Calu3 (cell line): ENCODE measurements around the gene CD200. TPM values are rescaled to one million over a fixed set of nuclear protein-coding genes. Genes with fewer than 3 reads are reported as not detected.

Experiments used
- BruUV-seq: library from RNA; stranded (reverse); fragments of 400-500 nt; replicated peaks from 2 replicates; lab custom pipeline; 2021; lab: Mats Ljungman, UMichigan
- CTCF ChIA-PET: fragments of 300-600 bp; sonication (Branson Sonifier 250); formaldehyde crosslinking; loops from one replicate; lab custom pipeline; 2022; ENCODE audit warnings: antibody characterized with exemption; lab: Charles Lee
- DNase-seq: peaks from one replicate; pipeline ENCODE4 v3.0.0; 2022
- H3K27ac Mint-ChIP-seq: one replicate; pipeline ENCODE4 v1.8.0; 2022; ENCODE audit warnings: mixed read lengths; ENCODE audit not compliant: unreplicated experiment
- H3K27me3 Mint-ChIP-seq: one replicate; pipeline ENCODE4 v1.8.0; 2022; ENCODE audit warnings: mixed read lengths; ENCODE audit not compliant: unreplicated experiment
- H3K36me3 Mint-ChIP-seq: one replicate; pipeline ENCODE4 v1.8.0; 2022; ENCODE audit warnings: mild to moderate bottlenecking, moderate library complexity, mixed read lengths; ENCODE audit not compliant: insufficient read depth, unreplicated experiment
- H3K4me1 Mint-ChIP-seq: one replicate; pipeline ENCODE4 v1.8.0; 2022; ENCODE audit warnings: mild to moderate bottlenecking, low read depth, mixed read lengths; ENCODE audit not compliant: unreplicated experiment
- H3K4me3 Mint-ChIP-seq: one replicate; pipeline ENCODE4 v1.8.0; 2022; ENCODE audit warnings: mild to moderate bottlenecking, low read depth, moderate library complexity, mixed read lengths; ENCODE audit not compliant: unreplicated experiment
- H3K9me3 Mint-ChIP-seq: one replicate; pipeline ENCODE4 v1.8.0; 2022; ENCODE audit warnings: low read depth, mixed read lengths; ENCODE audit not compliant: unreplicated experiment
- CTCF ChIP-seq: fragments of 200-600 bp; IDR thresholded peaks from one replicate; pipeline ENCODE4 v1.8.0; 2022; ENCODE audit warnings: antibody characterized with exemption; ENCODE audit not compliant: unreplicated experiment
- intact Hi-C: fragments of 100-400 bp; cut with micrococcal nuclease; formaldehyde crosslinking; loops from one replicate; pipeline ENCODE4 v1.10.0; 2022; ENCODE audit not compliant: unreplicated experiment
- total RNA-seq: library from RNA; stranded (reverse); gene quantifications from 2 replicates; pipeline ENCODE4 v1.2.3, GENCODE V29; 2022

Gene CD200
- total RNA-seq, 1 experiment from 2014 or later: not detected

DNA sequence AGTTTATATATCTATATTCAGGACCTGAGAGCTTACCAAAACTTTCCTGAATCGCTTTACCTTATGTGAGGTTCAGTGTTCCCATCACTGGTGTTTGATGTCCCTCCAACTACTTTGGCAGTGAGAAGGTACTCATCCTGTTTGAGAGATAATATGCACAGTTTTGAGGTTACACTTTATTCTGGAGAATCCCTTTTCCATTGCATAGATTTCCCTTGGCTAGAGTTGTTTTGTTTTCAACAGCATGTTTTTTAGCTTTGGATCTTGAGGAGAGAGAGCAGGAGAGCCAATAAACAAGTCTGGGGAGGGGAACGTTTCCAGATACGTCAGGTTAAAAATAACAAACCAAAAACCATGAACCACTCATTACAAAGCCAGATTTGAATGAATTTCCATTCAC lies 33.6 kb downstream of the CD200 start:
- no peak overlapping the region for H3K27ac Mint-ChIP-seq
- CTCF ChIA-PET: interaction anchor here (0.6 kb wide), 1 partner anchor 259 kb away, joined by 5 read pairs; no protein-coding TSS in a partner anchor
- peaks cover 20% of the 10 kb centered on the region for H3K4me1 Mint-ChIP-seq
- BruUV-seq: no TSS peak
- intact Hi-C loops: no loop called here
- DNase-seq: no peak
- H3K9me3 Mint-ChIP-seq: no peaks in the 10 kb centered on the region
- no peaks in the 10 kb centered on the region for H3K36me3 Mint-ChIP-seq
- no peaks in the 10 kb centered on the region for H3K27me3 Mint-ChIP-seq
- TF ChIP-seq CTCF: no peak
- H3K4me3 Mint-ChIP-seq: no peak overlapping the region

- H3K36me3 Mint-ChIP-seq: no peaks in the 10 kb centered on the region
- CTCF ChIA-PET: no interaction called here
- H3K4me3 Mint-ChIP-seq: no peak overlapping the region
- H3K27ac Mint-ChIP-seq: no peak overlapping the region
- BruUV-seq: no TSS peak
- intact Hi-C loops: no loop called here
- DNase-seq: no peak
- H3K4me1 Mint-ChIP-seq: peaks cover 5% of the 10 kb centered on the region
- H3K27me3 Mint-ChIP-seq: no peaks in the 10 kb centered on the region
- TF ChIP-seq CTCF: no peak
- no peaks in the 10 kb centered on the region for H3K9me3 Mint-ChIP-seq
Observed at GRCh38 chr3:112371569-112371968, 38.6 kb downstream of the CD200 start.

- DNase-seq: no peak
- Mint-ChIP-seq H3K27ac (no peak overlapping the region), H3K4me3 (no peak overlapping the region), H3K36me3 (no peaks in the 10 kb centered on the region), H3K9me3 (no peaks in the 10 kb centered on the region), H3K27me3 (no peaks in the 10 kb centered on the region), H3K4me1 (peaks cover 13% of the 10 kb centered on the region)
- no TSS peak for BruUV-seq
- TF ChIP-seq CTCF: no peak
- intact Hi-C loops: no loop called here
- CTCF ChIA-PET: interaction anchor here (0.7 kb wide), 1 partner anchor 18 kb away, joined by 3 read pairs; no protein-coding TSS in a partner anchor
Observed at GRCh38 chr3:112372396-112372795, 39.4 kb downstream of the CD200 start.

DNA sequence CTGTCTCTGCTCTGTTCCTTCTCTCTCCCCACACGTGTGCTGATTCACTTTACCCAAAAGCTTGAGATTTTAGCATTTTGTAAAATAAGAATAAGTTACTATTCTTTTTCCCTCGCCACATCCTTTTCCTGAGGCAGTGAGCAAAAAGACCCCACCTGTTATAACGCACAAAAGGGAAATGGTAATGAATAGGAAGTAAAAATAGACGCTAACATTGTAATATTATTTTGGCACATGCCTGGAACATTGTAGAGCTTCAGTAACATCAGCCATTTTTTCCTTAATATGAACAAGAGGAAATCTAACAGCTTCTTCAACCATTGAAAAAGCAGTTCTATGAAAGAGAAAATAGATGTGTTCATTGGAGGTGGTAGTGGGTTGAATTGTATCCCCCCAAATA lies 40.5 kb downstream of the CD200 start:
- CTCF ChIA-PET: no interaction called here
- DNase-seq: no peak
- H3K27ac Mint-ChIP-seq: no peak overlapping the region
- H3K27me3 Mint-ChIP-seq: no peaks in the 10 kb centered on the region
- no peak overlapping the region for H3K4me3 Mint-ChIP-seq
- BruUV-seq: no TSS peak
- peaks cover 24% of the 10 kb centered on the region for H3K4me1 Mint-ChIP-seq
- no peaks in the 10 kb centered on the region for H3K36me3 Mint-ChIP-seq
- intact Hi-C loops: no loop called here
- no peak for TF ChIP-seq CTCF
- no peaks in the 10 kb centered on the region for H3K9me3 Mint-ChIP-seq
